HG03439 (cell line): ENCODE results near the gene CAMTA1.
"Not testable (repeated sequence)": the region's sequence is repeated elsewhere in the genome, so short reads cannot be mapped to it uniquely, and the experiment has no call there.

Experiments used
- ATAC-seq: cut with Tn5 transposase; IDR thresholded peaks from one replicate; pipeline ENCODE4 v1.9.1; 2021; ENCODE audit warnings: mild to moderate bottlenecking, moderate library complexity; ENCODE audit not compliant: unreplicated experiment

Gene CAMTA1

DNA sequence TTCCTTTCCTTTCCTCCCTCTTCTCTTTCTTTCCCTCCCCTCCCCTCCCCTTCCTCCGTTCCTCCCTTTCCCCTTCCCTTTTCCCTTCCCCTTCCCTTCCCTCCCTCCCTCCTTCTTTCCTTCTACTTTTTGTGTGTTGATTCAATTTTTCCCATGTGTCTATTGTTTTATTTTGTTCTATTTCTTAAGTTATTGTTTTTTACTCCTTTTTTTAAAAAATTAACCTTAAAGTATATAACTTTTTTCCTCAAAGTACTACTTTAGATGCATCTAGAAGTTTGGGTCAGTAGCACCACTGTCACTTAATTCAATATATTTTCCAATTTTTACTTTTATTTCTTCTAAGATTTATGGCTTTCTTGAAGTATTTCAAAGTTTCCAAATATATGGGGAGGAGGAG lies 537.7 kb downstream of the CAMTA1 start:
- no peak for ATAC-seq

DNA sequence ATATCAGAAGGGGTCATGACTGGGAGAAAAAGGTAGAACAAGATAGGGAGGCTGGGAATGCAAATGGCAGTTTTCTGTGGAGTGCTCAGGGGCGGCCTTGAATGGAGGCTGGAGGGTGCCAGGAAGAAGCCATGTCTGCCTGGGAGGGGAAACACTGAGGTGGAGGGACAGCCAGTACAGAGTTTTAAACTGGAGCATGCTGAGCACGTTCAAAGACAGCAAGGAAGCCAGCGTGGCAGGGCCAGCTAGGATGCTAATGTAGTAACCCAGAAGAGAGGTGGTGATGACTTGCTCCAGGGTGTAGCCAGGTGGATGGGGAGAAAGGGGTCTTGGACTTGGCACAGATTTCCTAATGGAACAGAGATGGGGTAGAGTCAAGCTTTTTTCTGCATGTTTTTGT lies 540.0 kb downstream of the CAMTA1 start:
- no peak for ATAC-seq

DNA sequence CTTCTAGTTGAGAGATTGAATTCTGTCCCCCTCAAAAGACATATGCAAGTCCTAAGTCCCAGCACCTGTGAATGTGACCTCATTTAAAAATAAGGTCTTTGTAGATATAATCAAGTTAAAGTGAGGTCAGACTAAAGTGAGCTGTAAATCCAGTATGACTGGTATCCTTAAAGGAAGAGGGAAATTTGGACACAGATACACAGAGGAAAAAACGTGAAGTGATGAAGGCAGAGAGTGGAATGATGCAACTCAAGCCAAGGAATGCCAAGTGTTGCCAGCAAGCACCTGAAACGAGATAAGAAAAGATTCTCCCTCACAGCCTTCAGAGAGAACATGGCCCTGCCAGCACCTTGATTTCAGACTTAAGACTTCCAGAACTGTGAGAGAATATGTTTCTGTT lies 541.1 kb downstream of the CAMTA1 start:
- no peak for ATAC-seq

DNA sequence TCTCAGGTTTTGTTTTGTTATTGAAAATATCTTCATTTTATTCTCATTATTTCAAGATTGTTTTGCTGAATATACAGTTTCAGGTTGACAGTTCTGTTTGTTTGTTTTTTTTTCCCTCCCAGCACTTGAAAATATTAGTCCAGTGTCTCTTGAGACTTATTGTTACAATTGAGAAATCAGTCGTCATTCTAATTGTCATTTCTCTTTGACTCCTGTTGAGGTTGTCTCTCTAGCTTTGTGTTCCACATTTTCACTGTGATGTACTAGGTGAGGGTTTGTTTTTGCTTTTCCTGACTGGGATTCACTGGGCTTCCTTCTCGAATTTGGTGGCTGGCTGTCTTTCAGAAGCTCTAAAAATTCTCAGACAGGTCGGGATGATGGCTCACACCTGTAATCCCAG lies 542.6 kb downstream of the CAMTA1 start:
- ATAC-seq, result no peak

DNA sequence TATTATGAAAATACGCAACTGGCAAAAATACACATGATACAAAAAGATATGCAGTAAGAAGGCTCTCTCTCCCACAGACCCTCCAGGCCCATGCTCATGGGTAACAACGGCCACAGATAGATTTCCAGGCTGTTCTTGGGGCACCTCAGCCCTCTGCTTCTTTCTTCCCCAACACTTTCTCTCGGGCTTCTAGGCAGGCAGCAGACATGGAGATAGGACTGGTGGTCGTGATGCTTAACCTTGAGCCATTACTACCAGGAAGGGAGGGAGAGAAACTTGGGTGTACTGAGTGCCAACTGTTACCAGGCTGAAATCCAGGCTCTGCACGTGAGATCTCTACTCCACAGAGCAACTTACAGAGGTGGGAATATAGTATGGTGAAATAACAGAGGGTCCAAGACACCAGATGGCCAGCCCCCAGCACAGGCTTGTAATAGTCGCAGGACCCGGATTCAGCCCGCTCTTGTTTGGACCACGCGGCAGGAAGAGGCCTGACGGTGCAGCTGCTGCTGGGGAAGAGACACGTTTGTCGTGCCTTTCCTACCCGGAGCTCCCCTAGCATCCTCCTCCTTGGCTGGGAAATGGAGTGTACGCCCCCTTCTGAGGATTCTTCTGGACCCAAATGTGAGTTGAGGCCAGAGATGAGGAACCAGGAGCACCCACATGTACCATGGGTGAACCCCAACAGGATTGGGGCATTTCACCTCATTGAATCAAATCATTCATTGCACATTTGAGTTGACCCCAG lies 544.8 kb downstream of the CAMTA1 start:
- ATAC-seq, result no peak

DNA sequence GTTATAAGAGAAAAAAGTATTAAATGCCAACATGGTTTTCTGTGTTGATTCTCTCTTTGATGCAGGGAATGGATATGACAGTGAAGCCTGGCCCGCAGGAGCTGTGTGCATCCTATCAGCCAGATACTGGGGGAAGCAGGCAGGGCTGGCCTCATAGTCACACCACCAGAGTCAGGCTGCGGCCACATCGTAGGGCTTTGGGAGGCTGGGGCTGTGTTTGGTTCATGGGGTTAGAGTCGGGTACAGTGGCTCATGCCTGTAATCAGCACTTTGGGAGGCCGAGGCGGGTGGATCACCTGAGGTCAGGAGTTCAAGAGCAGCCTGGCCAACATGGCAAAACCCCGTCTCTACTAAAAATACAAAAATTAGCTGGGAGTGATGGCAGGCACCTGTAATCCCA lies 545.5 kb downstream of the CAMTA1 start:
- not testable (repeated sequence) for ATAC-seq

DNA sequence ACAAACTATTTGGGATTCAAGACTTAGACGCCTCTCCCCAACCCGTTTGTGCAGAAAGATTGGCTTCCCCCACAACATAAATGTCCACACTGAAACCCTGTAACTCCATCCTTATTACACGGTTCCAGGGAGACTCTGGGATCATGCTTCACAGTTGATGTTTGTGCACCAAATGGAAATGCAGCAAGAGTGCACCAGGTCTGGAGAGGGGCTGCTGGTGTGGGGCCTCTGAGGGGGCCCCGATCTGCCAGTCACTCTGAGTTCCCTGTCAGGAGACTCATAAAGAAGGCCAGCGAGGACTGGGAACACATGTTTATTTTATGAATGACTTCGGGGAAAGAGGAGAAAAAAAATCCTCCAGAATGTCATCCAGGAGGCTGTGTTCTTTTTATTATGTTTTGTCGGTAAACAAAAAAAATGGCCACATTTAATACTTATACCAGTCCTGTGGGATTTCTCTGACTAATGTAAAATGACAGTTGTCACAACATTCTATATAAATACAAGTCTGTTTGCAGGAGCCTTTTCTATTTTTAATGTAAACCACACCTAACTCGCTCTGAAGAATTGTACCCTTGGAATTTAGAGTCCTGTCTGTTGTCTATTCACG lies 546.8 kb downstream of the CAMTA1 start:
- ATAC-seq, result no peak

DNA sequence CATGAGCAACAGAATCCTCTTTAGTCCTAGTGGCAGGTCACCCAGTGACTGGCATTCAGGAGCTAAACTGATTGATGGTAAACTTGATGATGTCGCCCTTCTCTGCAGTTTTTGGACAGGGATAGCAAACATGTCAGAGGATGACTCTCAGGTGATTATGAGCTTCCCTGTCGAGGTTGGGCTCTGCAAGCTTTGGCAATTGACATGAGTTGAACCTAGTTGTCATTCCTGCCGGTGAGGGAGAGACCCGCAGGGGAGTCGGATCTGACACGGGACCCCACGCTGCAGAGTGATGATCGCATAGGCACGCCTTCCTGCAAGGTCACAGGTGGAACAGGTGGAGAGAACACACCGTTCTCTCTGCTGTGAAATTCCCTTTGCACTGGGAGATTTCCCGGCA lies 547.8 kb downstream of the CAMTA1 start:
- ATAC-seq, result no peak

DNA sequence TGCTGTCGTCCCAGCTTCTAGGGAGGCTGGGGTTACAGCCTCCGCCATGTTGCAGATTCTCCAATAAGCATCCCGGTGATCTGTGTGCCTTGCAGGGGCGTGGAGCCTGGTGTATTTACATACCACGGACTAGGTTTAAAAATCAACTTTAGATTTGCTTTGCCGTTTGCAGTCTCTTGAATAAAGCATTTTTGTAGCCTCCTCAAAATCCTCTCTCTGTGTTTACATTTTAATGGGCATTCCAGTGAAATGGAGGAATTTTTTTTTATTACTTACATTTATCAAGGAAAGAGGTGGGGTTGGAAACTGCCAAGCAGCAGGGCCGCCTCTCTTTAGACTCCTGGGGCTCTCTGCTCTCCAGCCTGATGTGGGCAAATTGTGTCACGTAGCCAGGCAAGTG lies 548.4 kb downstream of the CAMTA1 start:
- no peak for ATAC-seq

DNA sequence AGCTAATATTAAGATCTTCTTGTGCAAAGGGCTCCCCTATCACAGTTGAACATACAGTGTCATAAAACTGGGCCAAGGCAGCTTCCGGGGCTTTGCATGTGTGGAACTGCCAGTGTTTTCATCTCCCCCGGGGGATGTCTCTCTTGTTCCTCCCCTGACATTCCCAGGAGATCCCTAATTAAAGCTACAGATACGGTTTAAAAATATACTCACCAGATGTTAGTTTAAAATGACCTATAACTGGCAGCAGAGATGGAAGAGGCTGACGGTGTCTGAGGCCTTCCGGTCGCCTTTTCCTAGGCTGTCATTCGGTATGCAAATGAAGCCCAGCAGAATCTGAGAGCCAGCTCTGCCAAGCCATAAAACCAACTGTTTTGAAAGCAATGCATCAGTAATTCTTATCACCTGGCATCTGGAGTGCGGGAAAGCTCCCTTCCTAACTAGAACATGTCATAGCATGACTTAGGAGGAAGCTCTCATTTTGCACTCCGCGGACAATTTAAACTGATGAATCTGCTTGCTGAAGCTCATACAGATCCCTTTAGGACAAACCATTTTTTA lies 549.3 kb downstream of the CAMTA1 start:
- no peak for ATAC-seq

DNA sequence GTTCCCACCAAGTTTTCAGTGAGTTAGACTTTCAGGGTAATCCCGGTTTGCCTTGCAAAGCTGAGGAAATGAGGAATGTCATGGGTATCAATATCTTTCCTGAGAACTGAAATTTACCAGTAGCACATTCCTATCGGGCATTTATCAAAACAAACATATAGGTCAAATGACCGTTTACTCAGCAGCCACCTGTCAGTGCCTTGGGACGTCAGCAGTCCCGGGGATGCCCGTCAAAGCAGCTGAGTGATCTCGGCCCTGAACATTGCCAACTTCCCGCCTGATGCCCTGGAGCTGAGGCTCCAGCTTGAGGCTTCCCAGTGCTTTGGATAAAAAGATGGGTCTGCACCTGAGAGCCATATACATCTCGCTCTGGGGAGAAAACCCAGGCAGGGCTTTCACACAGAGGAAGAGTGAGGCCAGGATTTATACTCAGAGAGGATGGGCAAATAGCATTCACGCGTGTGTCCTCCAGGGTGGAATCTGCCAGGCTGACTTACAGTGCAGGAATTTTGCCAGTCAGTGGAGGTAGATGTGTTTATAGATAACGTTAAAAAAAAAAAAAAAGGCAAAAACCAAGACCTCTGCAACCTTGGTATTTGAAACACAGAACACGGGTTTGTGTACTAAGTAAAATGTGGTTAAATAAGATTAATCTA lies 550.1 kb downstream of the CAMTA1 start:
- ATAC-seq, result no peak

DNA sequence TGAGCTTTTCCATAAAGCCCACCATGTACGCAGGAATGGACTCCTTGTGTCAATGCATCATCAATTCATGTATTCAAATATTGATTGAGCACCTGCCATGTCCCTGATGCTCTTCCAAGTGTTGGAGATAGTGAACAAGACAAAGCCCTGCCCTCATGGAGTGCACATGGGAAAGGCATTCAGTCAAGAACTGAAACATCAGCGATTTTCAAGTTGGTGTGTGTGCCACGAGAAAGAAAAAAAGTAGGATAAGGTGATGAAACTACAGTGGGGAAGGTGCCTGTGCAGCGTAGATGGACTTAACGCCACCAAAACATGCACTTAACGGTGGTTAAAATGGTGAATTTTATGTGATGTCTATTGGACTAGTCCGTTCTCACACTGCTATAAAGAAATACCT lies 553.2 kb downstream of the CAMTA1 start:
- no peak for ATAC-seq

DNA sequence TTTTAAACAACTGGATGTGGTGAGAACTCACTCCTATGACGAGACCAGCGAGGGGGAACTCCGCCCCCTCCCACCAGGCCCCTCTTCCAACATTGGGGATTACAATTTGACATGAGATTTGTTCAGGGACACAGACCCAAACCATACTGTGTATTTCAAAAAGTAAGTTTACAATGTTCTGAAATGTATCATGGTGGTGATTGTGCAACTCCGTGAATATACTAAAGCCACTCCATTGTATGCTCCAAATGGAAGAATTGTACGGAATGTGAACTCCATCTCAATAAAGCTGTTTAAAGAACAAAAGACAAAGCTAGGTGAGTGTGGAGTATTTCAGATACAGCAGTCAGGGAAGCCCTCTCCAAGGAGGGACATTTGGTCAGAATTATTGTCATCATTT lies 553.8 kb downstream of the CAMTA1 start:
- no peak for ATAC-seq

DNA sequence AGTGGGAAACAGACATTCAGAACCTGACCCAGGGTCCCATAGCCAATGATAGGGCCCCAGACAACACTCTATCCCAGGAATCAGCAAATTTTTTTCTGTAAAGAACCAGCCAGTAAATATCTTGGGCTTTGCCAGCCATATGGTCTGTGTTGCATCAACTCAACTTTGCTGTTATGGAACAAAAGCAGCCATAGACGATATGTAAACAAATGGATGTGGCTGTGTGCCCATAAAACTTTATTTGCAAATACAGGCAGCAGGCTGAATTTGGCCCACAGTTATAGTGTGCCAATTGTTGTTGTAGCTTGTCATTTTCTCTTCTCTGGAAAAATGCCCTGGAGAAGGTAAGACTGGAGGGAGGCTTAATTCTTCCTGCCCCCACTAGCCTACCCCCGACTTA lies 554.7 kb downstream of the CAMTA1 start:
- ATAC-seq, result no peak

DNA sequence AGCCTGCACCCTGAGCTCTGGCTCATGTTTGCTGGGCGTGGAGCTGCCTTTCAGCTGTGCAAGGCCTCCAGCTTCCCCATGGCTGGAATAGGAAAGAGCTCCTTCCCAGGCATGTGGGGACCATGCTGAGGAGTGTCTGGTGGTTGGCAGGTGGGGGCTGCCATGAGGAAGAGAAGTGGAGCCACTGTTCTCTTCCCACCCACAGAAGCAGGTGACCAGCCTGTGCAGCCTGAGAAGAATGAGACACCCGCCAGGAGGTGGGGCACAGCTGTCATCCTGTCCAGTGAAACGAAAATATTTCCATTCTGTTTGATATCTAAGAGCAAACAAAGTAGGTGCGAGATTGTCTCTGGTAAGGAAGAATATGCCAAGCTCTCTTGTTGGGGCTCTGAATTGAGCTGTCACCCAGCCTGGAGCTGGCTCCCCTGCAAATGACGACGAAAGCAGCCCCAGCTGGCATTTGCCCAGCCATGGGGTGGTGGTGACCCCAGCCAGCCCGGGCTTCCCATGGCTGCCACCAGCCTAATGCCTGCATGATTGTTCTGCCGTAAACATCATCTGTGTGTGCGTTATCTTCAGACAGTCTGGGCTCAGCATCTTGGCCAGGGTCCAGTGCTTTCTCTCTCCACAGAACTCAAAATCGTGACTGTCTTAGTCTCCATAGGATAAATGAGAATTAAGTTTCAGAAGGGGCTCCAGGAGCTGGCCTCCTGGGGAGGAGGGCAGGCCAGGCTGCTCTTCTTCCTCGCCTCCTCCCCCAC lies 556.1 kb downstream of the CAMTA1 start:
- ATAC-seq, result no peak

DNA sequence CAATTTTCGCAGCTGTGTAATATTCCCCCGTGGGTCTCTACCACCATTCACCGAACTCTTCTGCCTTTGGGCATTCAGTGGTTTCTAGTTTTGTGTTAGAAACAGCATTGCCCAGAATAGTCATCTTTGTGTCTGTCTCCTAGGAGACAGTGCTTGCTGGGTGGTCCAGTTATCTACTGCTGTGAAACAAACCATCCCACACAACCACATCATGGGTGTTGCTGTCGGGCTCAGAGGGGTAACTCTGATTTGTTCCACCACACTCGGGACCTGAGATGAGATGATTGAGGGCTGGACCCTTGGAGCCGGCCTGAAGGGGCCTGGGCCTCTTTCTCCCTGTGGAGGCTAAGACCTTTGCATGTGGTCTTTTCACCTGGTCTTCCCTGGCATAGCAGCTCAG lies 558.6 kb downstream of the CAMTA1 start:
- no peak for ATAC-seq

DNA sequence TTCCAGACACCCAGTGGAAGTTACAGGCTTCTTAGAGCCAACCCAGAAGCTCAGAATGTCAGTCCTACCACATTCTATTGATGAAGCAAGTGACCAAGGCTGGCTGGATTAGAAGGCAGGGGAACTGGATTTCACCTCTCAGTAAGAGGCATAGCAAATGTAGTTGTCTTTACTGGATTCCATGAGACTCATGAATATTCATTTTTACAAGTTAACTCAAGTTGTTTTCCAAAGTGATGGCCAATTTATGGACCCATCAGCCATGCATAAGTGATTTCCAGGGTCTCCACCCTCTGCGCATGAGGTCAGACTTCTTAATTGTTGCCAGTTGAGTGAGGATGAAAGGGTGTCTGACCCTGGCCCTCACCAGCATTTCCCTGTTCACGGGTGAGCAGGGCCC lies 559.0 kb downstream of the CAMTA1 start:
- no peak for ATAC-seq

DNA sequence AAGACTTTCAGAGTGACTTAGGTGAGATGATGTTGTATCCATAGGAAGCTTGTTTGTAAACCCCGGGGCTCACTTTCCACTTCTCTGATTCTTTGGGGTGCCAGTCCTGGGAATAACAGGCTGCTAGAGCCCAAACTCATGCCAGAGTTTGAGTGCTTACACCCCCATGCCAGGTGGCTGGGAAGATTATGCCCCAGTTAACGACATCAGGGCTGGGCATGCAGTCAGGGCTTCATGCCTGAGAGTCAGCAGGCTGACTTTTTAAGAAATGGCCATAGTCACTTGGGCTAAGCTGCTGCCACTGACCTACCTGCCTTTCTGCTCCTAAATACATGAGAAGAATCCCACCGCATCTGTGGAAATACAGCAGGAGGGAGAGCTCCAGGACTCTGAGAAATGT lies 560.3 kb downstream of the CAMTA1 start:
- ATAC-seq, result no peak

DNA sequence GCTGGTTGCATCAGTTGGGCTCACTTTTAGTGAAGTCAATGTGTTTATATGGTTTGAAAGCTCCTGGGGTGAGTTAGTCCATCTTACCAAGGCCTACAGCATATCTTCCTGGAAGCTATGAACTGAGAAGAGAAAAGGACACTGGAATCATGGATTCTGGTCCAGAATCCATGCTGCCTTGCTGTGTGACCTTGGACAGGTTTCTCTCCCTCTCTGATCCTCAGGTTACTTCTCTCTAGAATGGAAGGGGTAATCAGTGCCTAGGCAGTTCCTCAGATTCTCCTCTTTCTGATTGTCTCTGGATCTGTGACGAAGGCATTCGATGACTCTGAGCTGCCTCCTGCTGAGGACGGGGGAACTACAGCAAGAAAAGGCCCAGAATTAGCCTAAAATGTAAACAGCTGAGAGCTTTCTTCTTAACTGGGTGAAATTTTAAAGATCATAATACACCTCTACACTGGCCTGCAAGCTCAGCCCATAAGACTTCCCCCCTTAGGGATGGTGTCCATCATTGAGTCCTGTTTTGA lies 560.9 kb downstream of the CAMTA1 start:
- no peak for ATAC-seq

DNA sequence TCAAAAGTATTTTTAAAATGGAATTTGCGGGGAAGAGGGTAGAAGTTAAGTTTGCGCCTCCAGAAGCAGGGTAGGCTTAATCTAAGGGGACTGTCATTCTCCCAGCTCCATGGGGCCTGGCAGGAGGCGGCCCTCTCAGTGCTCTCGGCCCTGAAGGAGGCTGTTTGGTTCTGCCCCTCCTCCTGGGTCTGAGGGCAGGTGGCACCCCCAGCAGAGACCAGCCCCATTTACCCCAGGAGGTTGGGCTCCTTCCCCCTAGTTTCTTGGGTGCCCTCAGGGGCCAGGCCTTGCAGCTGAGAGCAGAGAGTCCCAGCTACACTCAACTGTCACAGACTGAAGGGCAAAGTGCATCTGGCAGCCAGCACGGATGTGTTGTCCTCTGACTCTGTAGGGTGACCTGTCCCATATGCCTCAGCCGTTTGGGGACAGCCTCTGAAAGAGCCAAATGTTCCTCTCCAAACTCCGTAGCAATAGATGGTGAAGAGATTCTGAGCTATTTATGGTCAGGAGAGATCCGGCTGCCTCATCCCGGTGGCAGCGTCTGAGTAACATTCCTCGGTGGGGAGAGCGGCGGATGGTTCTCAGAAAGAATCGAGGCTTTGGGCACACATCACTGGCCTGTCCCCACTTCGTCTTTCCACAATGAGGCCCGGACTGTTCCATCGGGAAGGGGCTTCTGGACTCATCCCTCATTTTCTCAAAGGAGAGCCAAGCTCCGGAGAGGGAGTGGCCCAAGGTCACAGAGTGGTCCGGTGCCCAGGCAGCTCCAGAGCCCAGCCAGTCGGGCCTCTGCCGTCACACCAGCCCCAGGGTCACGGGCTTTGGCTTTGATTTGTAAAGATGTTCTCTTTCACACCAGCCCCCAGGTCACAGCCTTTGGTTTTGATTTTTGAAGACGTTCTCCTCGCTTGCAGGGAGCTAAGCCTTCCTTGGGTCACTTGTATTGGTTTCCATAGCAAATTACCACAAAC lies 561.6 kb downstream of the CAMTA1 start:
- no peak for ATAC-seq
